Common myeloid progenitor, CD34-positive (primary cell): Measurements from ENCODE around the gene ZNF737.
"Not testable (repeated sequence)": the region's sequence is repeated elsewhere in the genome, so short reads cannot be mapped to it uniquely, and the experiment has no call there.

Source experiments
- CTCF ChIA-PET: fragments of 350-600 bp; sonication (Branson Sonifier 250); formaldehyde crosslinking; loops from one replicate; lab custom pipeline; 2021; ENCODE audit warnings: antibody characterized with exemption; lab: Charles Lee
- POLR2A ChIA-PET: fragments of 350-600 bp; sonication (Branson Sonifier 250); formaldehyde crosslinking; loops from one replicate; lab custom pipeline; 2021; ENCODE audit warnings: antibody characterized with exemption; lab: Charles Lee
- DNase-seq, 3 donors: peaks; one replicate each; pipeline versions ENCODE4 v3.0.0 to v3.0.0-alpha.2; 2013
- H3K27ac ChIP-seq, 2 experiments: 1 replicate in 1 of 2; 2 replicates in 1 of 2; pipeline ENCODE4 v1.7.0; 2013; ENCODE audit warnings: inconsistent platforms in 2 of 2, low read length in 2 of 2, mild to moderate bottlenecking in 2 of 2, low read depth in 1 of 2, moderate library complexity in 1 of 2; ENCODE audit not compliant: severe bottlenecking in 2 of 2, insufficient read depth in 1 of 2, poor library complexity in 1 of 2
- H3K27me3 ChIP-seq, 5 experiments: replicated peaks in 2 of 5; 1 replicate in 3 of 5; 2 replicates in 2 of 5; pipeline versions ENCODE4 v1.6.1 to v1.7.0; 2013; ENCODE audit warnings: low read length in 4 of 5, mild to moderate bottlenecking in 2 of 5, moderate library complexity in 2 of 5, inconsistent platforms in 1 of 5; ENCODE audit not compliant: insufficient read depth in 5 of 5, control insufficient read depth in 4 of 5
- H3K36me3 ChIP-seq, 4 experiments: 1 replicate in 2 of 4; 2 replicates in 2 of 4; pipeline versions ENCODE4 v1.6.1 to v1.7.0; 2013; ENCODE audit warnings: low read length in 3 of 4, control low read depth in 1 of 4, mild to moderate bottlenecking in 1 of 4; ENCODE audit not compliant: control insufficient read depth in 4 of 4, insufficient read depth in 4 of 4
- H3K4me1 ChIP-seq, 4 experiments: 1 replicate in 3 of 4; 2 replicates in 1 of 4; pipeline versions ENCODE4 v1.6.1 to v1.7.1; 2013; ENCODE audit warnings: low read length in 3 of 4, mild to moderate bottlenecking in 3 of 4, control low read depth in 1 of 4, inconsistent platforms in 1 of 4, moderate library complexity in 1 of 4; ENCODE audit not compliant: control insufficient read depth in 4 of 4, insufficient read depth in 4 of 4; ENCODE audit errors: control extremely low read depth in 1 of 4
- H3K4me3 ChIP-seq, 7 experiments: 1 replicate in 4 of 7; 2 replicates in 3 of 7; pipeline versions ENCODE4 v1.5.1 to v1.7.0; 2013; ENCODE audit warnings: mild to moderate bottlenecking in 7 of 7, low read length in 6 of 7, moderate library complexity in 6 of 7, inconsistent platforms in 2 of 7, low read depth in 2 of 7, control low read depth in 1 of 7; ENCODE audit not compliant: insufficient read depth in 4 of 7, control insufficient read depth in 1 of 7; ENCODE audit errors: extremely low read depth in 1 of 7
- H3K9me3 ChIP-seq, 5 experiments: 1 replicate in 4 of 5; 2 replicates in 1 of 5; pipeline versions ENCODE4 v1.6.1 to v1.7.1; 2013; ENCODE audit warnings: low read length in 4 of 5, mild to moderate bottlenecking in 2 of 5, inconsistent platforms in 1 of 5, low read depth in 1 of 5, moderate library complexity in 1 of 5; ENCODE audit not compliant: control insufficient read depth in 4 of 5, insufficient read depth in 2 of 5; ENCODE audit errors: control extremely low read depth in 1 of 5
- WGBS: methylation state at CpG from one replicate; pipeline ENCODE4 v1.1.5; 2013; ENCODE audit not compliant: insufficient coverage; 5-methylcytosine and 5-hydroxymethylcytosine counted together

The ZNF737 gene

GRCh38 chr19:20544667-20545333, 20.8 kb downstream of the ZNF737 start:
- WGBS, result 97% methylated on average over 6 of the region's 7 CpGs

DNA sequence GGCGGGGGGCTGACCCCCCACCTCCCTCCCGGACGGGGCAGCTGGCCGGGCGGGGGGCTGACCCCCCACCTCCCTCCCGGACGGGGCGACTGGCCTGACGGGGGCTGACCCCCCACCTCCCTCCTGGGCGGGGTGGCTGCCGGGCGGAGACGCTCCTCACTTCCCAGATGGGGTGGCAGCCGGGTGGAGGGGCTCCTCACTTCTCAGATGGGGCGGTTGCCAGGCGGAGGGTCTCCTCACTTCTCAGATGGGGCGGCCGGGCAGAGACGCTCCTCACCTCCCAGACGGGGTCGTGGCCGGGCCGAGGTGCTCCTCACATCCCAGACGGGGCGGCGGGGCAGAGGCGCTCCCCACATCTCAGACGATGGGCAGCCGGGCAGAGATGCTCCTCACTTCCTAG, 35.3 kb downstream of the ZNF737 start:
- H3K27ac ChIP-seq, H3K27me3 ChIP-seq, H3K4me3 ChIP-seq, H3K4me1 ChIP-seq, POLR2A ChIA-PET, DNase-seq, CTCF ChIA-PET: not testable (repeated sequence)
- peaks cover 3 to 44% (median 16%) of the 10 kb centered on the region in 5 experiments for H3K9me3 ChIP-seq
- H3K36me3 ChIP-seq, result peaks cover 0 to 14% (median 9%) of the 10 kb centered on the region in 4 experiments
- 95% methylated on average over 7 of the region's 29 CpGs for WGBS

More at GRCh38 chr19:20544667-20545333, 20.8 kb downstream of the ZNF737 start:
- peaks cover 25 to 93% (median 42%) of the 10 kb centered on the region in 5 experiments for H3K9me3 ChIP-seq
- peak overlapping the region in 1 of 7 experiments; percentile 8 for H3K4me3 ChIP-seq
- CTCF ChIA-PET, POLR2A ChIA-PET, H3K27me3 ChIP-seq, H3K4me1 ChIP-seq, DNase-seq, H3K27ac ChIP-seq: not testable (repeated sequence)
- H3K36me3 ChIP-seq, result peaks cover 25 to 70% (median 33%) of the 10 kb centered on the region in 4 experiments

- peaks cover 0 to 50% (median 18%) of the 10 kb centered on the region in 5 experiments for H3K9me3 ChIP-seq
- ChIA-PET CTCF (no interaction called here), POLR2A (no interaction called here)
- H3K4me1 ChIP-seq, result no peaks in the 10 kb centered on the region
- no peak overlapping the region for H3K4me3 ChIP-seq
- WGBS, result 97% methylated on average over 3 of the region's 5 CpGs
- DNase-seq, result no peak
- H3K27ac ChIP-seq, result no peak overlapping the region
- H3K27me3 ChIP-seq, result no peaks in the 10 kb centered on the region
- no peaks in the 10 kb centered on the region for H3K36me3 ChIP-seq
Observed at GRCh38 chr19:20513189-20513904, 52.2 kb downstream of the ZNF737 start.

GRCh38 chr19:20503476-20503875, 62.1 kb downstream of the ZNF737 start:
- DNase-seq, result no peak
- POLR2A ChIA-PET, result no interaction called here
- Histone ChIP-seq H3K27me3 (no peaks in the 10 kb centered on the region), H3K36me3 (no peaks in the 10 kb centered on the region), H3K4me1 (no peaks in the 10 kb centered on the region), H3K4me3 (no peak overlapping the region), H3K27ac (no peak overlapping the region), H3K9me3 (peaks cover 1 to 33% (median 10%) of the 10 kb centered on the region in 5 experiments)
- CTCF ChIA-PET, result no interaction called here
- WGBS, result no CpG with 5 or more reads among the region's 1 CpG
